ENCODE measurements around the gene RGSL1. TPM values are rescaled to one million over a fixed set of nuclear protein-coding genes. Genes with fewer than 3 reads are reported as not detected.

Gene RGSL1
- total and polyA plus RNA-seq, 9 of the 15 experiments (the other 6 are each of a cell fraction or from before 2014, with no cell fraction given) = 0.03 TPM; not detected in 8

DNA sequence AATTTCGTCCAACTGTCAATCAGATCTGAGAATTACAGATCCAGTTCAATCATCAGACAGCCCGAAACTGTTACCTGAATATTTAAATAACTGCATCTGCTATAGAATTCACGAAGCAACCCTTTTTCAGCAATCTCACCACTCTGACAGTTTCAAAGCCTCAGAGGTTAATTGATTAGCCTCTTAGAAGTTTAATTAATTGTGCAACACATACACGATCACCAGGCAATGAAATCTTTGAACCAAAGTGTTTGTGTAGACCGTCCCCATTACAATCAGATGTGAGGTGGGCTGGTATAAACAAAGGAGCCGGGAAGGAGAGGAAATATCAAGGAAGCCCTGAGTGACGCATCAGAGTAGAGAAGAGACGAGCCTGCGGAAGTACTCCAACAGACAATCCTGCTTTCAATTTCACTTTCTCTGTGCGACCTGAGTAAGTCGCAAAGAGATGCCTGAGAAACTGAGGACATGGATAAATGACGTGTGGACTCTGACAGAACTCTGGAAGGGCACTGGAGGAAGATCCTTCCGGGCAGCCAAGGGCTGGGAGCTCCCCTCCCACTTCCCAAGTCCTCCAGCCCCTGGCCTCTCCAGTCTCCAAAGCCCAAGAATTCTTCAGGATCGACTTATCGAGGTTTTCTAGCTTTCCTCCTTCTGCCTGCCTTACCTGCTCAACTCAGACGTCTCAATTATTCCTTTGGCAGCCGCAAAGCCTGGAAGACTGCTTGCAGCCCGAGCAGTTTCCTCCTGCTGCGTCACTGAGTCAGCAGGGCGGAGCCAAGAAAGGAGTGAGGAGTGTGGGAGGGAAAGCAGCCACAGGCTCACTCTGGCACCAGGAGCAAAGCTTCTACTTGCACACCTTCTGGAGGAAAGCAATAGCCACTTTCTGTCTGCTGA, 138.8 kb downstream of the RGSL1 start, which contains the start of gene RNASEL (continued):
- TF ChIP-seq, protein P1, sequence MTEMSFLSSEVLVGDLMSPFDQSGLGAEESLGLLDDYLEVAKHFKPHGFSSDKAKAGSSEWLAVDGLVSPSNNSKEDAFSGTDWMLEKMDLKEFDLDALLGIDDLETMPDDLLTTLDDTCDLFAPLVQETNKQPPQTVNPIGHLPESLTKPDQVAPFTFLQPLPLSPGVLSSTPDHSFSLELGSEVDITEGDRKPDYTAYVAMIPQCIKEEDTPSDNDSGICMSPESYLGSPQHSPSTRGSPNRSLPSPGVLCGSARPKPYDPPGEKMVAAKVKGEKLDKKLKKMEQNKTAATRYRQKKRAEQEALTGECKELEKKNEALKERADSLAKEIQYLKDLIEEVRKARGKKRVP (CRISPR knock-in tag; IDR thresholded peaks at IDR 0.05) = no peak
- peak; percentile 43; the same call in 1 of the 2 replicates for TF ChIP-seq POLR2H (tag; IDR thresholded peaks at IDR 0.05; ENCODE audit: low read depth)
- TF ChIP-seq, protein P2, sequence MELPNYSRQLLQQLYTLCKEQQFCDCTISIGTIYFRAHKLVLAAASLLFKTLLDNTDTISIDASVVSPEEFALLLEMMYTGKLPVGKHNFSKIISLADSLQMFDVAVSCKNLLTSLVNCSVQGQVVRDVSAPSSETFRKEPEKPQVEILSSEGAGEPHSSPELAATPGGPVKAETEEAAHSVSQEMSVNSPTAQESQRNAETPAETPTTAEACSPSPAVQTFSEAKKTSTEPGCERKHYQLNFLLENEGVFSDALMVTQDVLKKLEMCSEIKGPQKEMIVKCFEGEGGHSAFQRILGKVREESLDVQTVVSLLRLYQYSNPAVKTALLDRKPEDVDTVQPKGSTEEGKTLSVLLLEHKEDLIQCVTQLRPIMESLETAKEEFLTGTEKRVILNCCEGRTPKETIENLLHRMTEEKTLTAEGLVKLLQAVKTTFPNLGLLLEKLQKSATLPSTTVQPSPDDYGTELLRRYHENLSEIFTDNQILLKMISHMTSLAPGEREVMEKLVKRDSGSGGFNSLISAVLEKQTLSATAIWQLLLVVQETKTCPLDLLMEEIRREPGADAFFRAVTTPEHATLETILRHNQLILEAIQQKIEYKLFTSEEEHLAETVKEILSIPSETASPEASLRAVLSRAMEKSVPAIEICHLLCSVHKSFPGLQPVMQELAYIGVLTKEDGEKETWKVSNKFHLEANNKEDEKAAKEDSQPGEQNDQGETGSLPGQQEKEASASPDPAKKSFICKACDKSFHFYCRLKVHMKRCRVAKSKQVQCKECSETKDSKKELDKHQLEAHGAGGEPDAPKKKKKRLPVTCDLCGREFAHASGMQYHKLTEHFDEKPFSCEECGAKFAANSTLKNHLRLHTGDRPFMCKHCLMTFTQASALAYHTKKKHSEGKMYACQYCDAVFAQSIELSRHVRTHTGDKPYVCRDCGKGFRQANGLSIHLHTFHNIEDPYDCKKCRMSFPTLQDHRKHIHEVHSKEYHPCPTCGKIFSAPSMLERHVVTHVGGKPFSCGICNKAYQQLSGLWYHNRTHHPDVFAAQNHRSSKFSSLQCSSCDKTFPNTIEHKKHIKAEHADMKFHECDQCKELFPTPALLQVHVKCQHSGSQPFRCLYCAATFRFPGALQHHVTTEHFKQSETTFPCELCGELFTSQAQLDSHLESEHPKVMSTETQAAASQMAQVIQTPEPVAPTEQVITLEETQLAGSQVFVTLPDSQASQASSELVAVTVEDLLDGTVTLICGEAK (IDR thresholded peaks at IDR 0.05) = peak; percentile 72
- TF ChIP-seq, protein P2 (CRISPR knock-in tag; IDR thresholded peaks at IDR 0.05) = no peak
- TF ChIP-seq SMARCB1 (IDR thresholded peaks at IDR 0.05; ENCODE audit: insufficient read length, low read depth) = no peak
- TF ChIP-seq TEAD2 (tag; IDR thresholded peaks at IDR 0.05) = no peak
- TF ChIP-seq HNRNPL (IDR thresholded peaks at IDR 0.05; ENCODE audit: low read depth, low read length) = no peak
- peak; percentile 63; the same call in 1 of the 2 replicates for TF ChIP-seq FOXJ2 (tag; IDR thresholded peaks at IDR 0.05)
- no peak for TF ChIP-seq XRCC5 (IDR thresholded peaks at IDR 0.05; ENCODE audit: low read depth, low read length)
- TF ChIP-seq SRF (CRISPR knock-in tag; IDR thresholded peaks at IDR 0.05) = peak in 1 of 2 experiments; percentile 86; a peak in 2 of 4 replicates
- no peak for TF ChIP-seq HMG20B (CRISPR knock-in tag; IDR thresholded peaks at IDR 0.05)
- TF ChIP-seq ZNF253 (CRISPR knock-in tag; conservative IDR thresholded peaks at IDR 0.05) = no peak
- no peak for TF ChIP-seq ZBTB1 (CRISPR knock-in tag; IDR thresholded peaks at IDR 0.05; ENCODE audit: borderline replicate concordance, low read depth)
- TF ChIP-seq NR4A1 (CRISPR knock-in tag; IDR thresholded peaks at IDR 0.05) = 0 out of 2 replicates have a peak, but pooled peaks have one; percentile 75
- no peak for TF ChIP-seq NR4A1 (tag; IDR thresholded peaks at IDR 0.05)
- TF ChIP-seq C11orf30 (IDR thresholded peaks at IDR 0.05; ENCODE audit: low read depth) = peak; percentile 70
- TF ChIP-seq SREBF1 (IDR thresholded peaks at IDR 0.05; ENCODE audit: borderline replicate concordance, low read depth, low read length) = 0 out of 2 replicates have a peak, but pooled peaks have one; percentile 43
- TF ChIP-seq NCOA2 (IDR thresholded peaks at IDR 0.05; ENCODE audit: partially characterized antibody in 2 of 2) = no peak
